NCI-H187 treated with DMSO at 0.1 percent for 48 hours (cell line): Measurements from ENCODE around the gene BBS9.

Experiments
- DNase-seq: peaks from one replicate; lab custom pipeline; 2025; lab: John Stamatoyannopoulos, UW

BBS9 gene

DNA sequence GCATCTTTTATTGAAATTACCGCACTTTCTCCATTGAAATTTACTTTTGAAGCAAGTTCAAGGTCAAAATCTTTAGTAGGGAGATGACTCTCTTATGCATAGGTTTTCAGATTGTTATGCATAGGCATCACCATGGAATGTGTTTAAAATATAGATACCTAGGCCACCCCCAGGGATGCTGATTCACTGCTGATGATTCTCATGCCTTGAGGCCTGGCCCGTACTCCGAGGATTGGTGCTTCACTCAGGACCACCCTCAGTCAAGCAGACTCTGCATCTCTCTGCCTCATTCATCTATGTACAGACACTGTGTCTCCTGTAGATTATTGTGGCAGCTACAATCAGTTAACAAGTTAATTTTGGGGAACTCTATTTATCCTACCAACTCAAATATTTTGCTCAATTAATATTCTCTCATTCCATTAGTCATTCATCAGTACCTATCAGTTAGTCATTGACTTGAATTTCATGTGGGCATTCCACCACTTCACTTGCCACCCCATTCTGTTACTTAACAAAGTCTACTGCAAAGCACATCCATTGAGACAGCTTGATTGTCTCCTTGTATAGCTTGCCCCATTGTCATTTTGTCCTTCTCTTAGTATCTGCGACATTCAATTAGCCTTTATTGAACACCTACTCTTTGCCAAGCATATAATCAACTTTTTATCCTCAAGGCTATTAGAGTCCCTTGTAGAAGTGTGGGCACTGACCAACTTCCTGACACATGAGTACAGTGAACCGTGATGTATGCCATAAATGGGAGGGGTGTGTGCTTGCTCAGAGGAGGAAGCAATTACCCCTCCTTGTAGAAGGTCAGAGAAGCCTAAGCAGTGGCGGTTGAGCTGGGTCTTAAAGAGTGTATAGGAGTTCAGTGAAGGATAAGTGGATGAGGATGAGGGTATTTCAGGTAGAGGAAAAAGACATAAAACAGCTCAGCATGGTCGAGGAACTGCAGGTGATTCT lies 520.4 kb downstream of the BBS9 start:
- no peak for DNase-seq

DNA sequence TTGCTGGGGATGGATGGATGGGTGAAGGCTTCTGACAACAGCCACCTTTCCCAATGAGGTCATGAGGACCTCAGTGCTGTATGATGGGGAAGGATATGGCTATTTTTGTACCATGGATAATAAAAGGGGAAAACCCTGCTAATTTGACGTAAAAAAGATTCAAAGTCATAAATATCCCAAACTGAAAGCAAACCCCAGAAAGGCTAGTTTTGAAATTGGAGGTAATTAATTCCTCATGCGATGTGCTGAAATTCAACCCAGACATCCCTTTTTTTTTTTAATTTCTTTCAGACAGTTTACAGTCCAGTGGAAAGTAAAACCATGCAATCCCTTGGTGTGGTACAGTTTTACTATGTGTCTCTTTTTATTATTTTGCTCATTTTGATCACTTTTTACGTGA lies 521.5 kb downstream of the BBS9 start:
- DNase-seq, result no peak

- no peak for DNase-seq
These were observed 522.7 kb downstream of the BBS9 start for GRCh38 chr7:33651998-33652515.

DNA sequence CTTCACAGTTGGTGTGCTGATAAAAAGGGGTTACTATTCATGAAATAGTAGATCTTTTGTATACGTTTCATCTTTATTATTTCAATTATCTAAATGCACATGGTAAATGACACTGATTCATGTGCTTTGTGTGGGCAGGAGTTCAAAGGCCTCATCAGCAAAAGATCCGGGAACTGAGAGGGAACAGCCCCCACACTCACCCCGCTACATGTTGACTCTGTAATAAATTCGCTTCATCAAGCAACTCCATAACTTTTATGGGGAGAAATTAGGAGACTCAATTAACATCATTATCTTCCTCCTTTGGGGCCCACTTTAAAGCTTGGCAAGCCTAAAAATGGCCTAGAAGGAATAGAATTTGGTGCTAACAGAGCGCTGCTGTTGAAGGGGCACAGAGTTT lies 525.3 kb downstream of the BBS9 start:
- DNase-seq, result no peak
